Measurements from ENCODE around the gene ANTXR1.

The ANTXR1 gene

GRCh38 chr2:69211048-69211447, 198.1 kb downstream of the ANTXR1 start:
- in situ Hi-C loops (cut with MboI; ENCODE audit: low pct_unique_long_range_greater_than_20kb, low sequenced_read_pairs, unreplicated experiment): no loop called here
- TF ChIP-seq, protein P1, sequence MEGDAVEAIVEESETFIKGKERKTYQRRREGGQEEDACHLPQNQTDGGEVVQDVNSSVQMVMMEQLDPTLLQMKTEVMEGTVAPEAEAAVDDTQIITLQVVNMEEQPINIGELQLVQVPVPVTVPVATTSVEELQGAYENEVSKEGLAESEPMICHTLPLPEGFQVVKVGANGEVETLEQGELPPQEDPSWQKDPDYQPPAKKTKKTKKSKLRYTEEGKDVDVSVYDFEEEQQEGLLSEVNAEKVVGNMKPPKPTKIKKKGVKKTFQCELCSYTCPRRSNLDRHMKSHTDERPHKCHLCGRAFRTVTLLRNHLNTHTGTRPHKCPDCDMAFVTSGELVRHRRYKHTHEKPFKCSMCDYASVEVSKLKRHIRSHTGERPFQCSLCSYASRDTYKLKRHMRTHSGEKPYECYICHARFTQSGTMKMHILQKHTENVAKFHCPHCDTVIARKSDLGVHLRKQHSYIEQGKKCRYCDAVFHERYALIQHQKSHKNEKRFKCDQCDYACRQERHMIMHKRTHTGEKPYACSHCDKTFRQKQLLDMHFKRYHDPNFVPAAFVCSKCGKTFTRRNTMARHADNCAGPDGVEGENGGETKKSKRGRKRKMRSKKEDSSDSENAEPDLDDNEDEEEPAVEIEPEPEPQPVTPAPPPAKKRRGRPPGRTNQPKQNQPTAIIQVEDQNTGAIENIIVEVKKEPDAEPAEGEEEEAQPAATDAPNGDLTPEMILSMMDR (IDR thresholded peaks at IDR 0.05; ENCODE audit: extremely low read depth, insufficient read depth, missing control alignments): no peak
- no peak for DNase-seq (ENCODE audit: low spot score)

GRCh38 chr2:69211686-69212085, 198.7 kb downstream of the ANTXR1 start:
- TF ChIP-seq, protein P1 (IDR thresholded peaks at IDR 0.05; ENCODE audit: extremely low read depth, insufficient read depth, missing control alignments): no peak
- in situ Hi-C loops (cut with MboI; ENCODE audit: low pct_unique_long_range_greater_than_20kb, low sequenced_read_pairs, unreplicated experiment): no loop called here
- DNase-seq (ENCODE audit: low spot score): no peak

- no peak for DNase-seq (ENCODE audit: low spot score)
- TF ChIP-seq, protein P1 (IDR thresholded peaks at IDR 0.05; ENCODE audit: extremely low read depth, insufficient read depth, missing control alignments): no peak
- in situ Hi-C loops (cut with MboI; ENCODE audit: low pct_unique_long_range_greater_than_20kb, low sequenced_read_pairs, unreplicated experiment): no loop called here
Observed at GRCh38 chr2:69212238-69213028, 199.5 kb downstream of the ANTXR1 start.

DNA sequence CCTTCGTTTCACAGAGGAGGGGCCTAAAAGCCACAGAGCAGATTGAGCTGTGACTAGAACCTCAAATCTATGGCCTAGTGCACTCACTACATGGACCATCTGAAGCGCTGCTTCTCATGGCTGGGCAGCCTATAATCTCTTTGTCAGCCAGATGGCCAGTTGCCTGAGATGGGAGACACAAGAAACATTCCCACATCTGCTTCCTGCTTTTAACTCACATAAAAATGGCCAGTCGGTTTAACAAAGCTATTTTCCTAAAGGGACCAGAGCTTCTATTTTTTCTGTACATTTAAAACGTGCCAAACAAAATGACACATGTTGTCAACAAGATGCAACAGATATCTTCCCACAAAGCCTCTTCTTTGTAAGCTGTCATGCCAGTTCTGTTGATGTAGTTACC, 200.2 kb downstream of the ANTXR1 start:
- TF ChIP-seq, protein P1 (IDR thresholded peaks at IDR 0.05; ENCODE audit: extremely low read depth, insufficient read depth, missing control alignments): no peak
- in situ Hi-C loops (cut with MboI; ENCODE audit: low pct_unique_long_range_greater_than_20kb, low sequenced_read_pairs, unreplicated experiment): no loop called here
- DNase-seq (ENCODE audit: low spot score): no peak

- TF ChIP-seq, protein P1 (IDR thresholded peaks at IDR 0.05; ENCODE audit: extremely low read depth, insufficient read depth, missing control alignments): no peak
- no peak for DNase-seq (ENCODE audit: low spot score)
- in situ Hi-C loops (cut with MboI; ENCODE audit: low pct_unique_long_range_greater_than_20kb, low sequenced_read_pairs, unreplicated experiment): no loop called here
Observed at GRCh38 chr2:69213782-69214181, 200.8 kb downstream of the ANTXR1 start.

DNA sequence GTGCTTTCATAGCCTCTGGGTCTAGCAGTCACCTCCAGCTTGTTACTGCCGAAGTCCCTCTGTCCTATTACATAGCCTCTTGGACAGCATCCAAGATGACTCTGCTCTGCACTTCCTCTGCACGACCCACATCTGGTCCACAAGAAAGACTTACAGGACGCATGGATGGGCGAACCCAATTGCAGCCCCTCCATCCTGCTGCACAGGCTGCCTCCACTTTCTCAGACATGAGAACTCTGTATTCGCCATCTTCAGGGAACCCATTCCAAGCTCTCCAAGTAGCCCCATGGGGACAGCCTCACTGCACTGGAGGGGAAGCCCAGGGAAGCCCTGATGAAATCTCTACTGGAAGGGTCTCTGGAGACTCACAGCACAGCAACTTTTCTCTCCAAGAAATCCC, 201.9 kb downstream of the ANTXR1 start:
- in situ Hi-C loops (cut with MboI; ENCODE audit: low pct_unique_long_range_greater_than_20kb, low sequenced_read_pairs, unreplicated experiment): no loop called here
- no peak for DNase-seq (ENCODE audit: low spot score)
- TF ChIP-seq, protein P1 (IDR thresholded peaks at IDR 0.05; ENCODE audit: extremely low read depth, insufficient read depth, missing control alignments): no peak

Data from GM13977 (cell line).